Subcutaneous abdominal adipose tissue (tissue), 5 donors: ENCODE measurements around the gene VTI1A.

Experiments used
- H3K27ac ChIP-seq: one replicate; pipeline ENCODE4 v1.7.0; 2013; ENCODE audit warnings: low read depth, mild to moderate bottlenecking, inconsistent platforms, low read length, moderate library complexity
- H3K27me3 ChIP-seq, 5 donors: one replicate each; pipeline ENCODE4 v1.7.0; 2013; ENCODE audit warnings: low read length in 5 of 5, inconsistent platforms in 1 of 5; ENCODE audit not compliant: control insufficient read depth in 5 of 5, insufficient read depth in 4 of 5
- H3K36me3 ChIP-seq, 5 donors: one replicate each; pipeline ENCODE4 v1.7.0; 2013; ENCODE audit warnings: low read length in 5 of 5; ENCODE audit not compliant: control insufficient read depth in 5 of 5, insufficient read depth in 5 of 5
- H3K4me1 ChIP-seq, 5 donors: one replicate each; pipeline ENCODE4 v1.7.0; 2013; ENCODE audit warnings: low read length in 5 of 5, mild to moderate bottlenecking in 3 of 5, moderate library complexity in 1 of 5; ENCODE audit not compliant: control insufficient read depth in 5 of 5, insufficient read depth in 5 of 5
- H3K4me3 ChIP-seq, 5 donors: one replicate each; pipeline ENCODE4 v1.7.0; 2013; ENCODE audit warnings: low read length in 5 of 5, low read depth in 1 of 5
- H3K9ac ChIP-seq, 5 donors: one replicate each; pipeline ENCODE4 v1.7.0; 2013; ENCODE audit warnings: low read length in 5 of 5, mild to moderate bottlenecking in 4 of 5, moderate library complexity in 3 of 5
- H3K9me3 ChIP-seq, 5 donors: one replicate each; pipeline ENCODE4 v1.7.0; 2013; ENCODE audit warnings: low read length in 5 of 5; ENCODE audit not compliant: control insufficient read depth in 5 of 5
- donor health status: healthy.
- donor health status: healthy.
- donor health status: healthy.
- donor health status: healthy.
- donor health status: healthy.

VTI1A gene

DNA sequence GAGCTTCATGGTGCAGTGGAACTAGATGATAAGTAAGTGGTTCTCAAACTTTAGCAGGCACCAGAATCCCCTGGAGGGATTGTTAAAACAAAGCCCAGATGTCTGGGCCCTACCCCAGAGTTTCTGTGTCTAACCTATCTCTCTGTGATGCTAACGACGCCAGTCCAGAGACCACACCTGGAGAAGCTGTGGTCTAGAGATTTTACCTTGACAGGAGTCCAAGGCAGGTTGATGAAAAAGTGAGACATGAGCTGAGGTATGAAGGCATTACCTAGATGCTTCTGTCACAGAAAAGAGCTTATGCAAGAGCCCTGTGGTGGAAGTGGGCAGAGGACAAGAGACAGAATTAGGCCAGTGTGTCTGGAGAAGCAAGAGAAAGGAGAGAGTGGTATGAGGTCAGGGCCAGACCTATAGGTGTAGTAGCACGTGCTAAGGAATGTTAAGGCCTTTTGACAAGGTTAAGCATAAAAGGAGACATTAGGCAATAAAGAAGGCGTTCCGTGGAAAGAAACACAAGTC lies 318.8 kb downstream of the VTI1A start:
- Histone ChIP-seq H3K9me3 (no peaks in the 10 kb centered on the region), H3K27me3 (no peaks in the 10 kb centered on the region), H3K4me3 (no peak overlapping the region), H3K9ac (no peak overlapping the region), H3K36me3 (no peaks in the 10 kb centered on the region), H3K27ac (no peak overlapping the region), H3K4me1 (peaks cover 0 to 10% (median 2%) of the 10 kb centered on the region in 5 donors)

DNA sequence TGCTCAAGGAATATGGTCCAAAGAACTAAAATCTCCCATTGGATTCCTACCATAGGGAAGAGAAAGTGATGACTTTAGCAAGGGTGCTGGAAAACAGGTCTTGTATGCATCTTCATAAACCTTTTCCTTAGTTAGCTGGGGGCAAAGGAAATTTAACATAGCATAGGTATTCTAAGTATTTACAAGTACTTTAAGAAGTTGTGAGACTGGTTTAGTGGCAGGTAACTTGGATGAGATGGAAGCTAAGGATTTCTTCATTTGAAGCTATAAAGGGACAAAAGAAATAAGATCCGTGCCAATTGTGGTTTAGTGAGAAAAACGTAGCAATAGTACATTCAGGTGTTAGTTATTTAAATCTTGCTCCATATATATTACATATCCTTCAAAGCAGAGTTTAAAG lies 319.6 kb downstream of the VTI1A start:
- H3K4me3 ChIP-seq, result no peak overlapping the region
- no peaks in the 10 kb centered on the region for H3K27me3 ChIP-seq
- no peaks in the 10 kb centered on the region for H3K36me3 ChIP-seq
- no peak overlapping the region for H3K27ac ChIP-seq
- peaks cover 0 to 10% (median 2%) of the 10 kb centered on the region in 5 donors for H3K4me1 ChIP-seq
- no peak overlapping the region for H3K9ac ChIP-seq
- no peaks in the 10 kb centered on the region for H3K9me3 ChIP-seq

DNA sequence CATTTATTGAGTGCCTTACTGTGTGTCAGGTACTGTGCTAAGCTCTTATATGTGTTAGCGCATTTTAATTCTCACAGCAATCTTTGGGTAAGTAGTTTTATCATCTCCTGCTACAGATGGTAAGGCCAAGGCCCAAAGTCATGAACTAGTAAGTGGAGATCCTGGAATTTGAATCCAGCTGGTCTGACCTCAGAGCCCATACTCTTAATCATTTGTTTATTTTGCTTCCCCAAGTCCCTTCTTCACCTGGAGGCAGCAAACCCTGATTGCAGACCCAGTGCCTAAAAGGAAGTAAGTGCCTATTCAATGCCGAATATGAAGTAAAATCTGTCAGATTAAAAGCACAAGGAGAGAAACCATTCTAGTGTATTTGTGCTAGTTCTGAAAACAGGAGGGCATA lies 320.1 kb downstream of the VTI1A start:
- Histone ChIP-seq H3K27ac (no peak overlapping the region), H3K9me3 (no peaks in the 10 kb centered on the region), H3K4me3 (no peak overlapping the region), H3K9ac (no peak overlapping the region), H3K36me3 (no peaks in the 10 kb centered on the region), H3K4me1 (peaks cover 0 to 10% (median 2%) of the 10 kb centered on the region in 5 donors), H3K27me3 (no peaks in the 10 kb centered on the region)

DNA sequence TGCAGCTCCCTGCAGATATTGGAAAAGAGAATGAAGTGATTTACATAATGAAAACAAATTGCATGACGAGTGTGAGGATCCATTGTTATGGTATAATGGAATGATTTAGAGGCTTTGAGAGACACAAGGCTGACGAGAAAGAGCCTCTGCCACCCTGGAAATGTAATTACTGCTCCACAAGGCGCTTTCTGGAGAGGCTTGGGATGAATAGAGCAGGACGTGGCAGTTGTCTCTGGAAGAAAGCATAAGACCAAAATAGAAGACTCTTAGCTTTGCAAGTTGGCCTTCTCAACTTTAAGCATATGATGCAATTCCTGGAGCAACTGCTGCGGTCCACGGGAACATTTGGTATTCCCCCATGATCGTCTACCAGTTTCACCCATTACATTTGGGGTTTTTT lies 321.1 kb downstream of the VTI1A start:
- no peak overlapping the region for H3K9ac ChIP-seq
- H3K9me3 ChIP-seq, result no peaks in the 10 kb centered on the region
- H3K27me3 ChIP-seq, result no peaks in the 10 kb centered on the region
- H3K4me3 ChIP-seq, result no peak overlapping the region
- peaks cover 0 to 10% (median 2%) of the 10 kb centered on the region in 5 donors for H3K4me1 ChIP-seq
- H3K36me3 ChIP-seq, result no peaks in the 10 kb centered on the region
- no peak overlapping the region for H3K27ac ChIP-seq

DNA sequence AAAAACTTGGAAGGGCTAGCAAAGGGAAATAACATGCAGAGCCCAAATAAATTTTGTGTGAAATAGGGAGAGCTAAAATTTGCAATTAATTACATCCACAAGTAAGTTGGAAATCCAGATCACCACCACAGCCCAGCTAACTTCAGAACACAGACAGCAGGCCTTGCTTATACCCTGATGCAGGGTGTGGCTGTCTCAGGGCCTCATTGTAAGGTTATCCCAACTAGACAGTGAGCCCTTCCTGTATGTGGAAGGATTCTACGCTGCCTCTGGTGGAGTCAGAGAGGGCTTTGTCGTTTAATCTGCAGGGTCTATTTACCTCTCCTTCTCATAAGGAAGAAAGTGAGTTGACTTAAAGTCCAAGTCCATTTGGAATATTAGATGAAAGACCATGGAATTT lies 322.1 kb downstream of the VTI1A start:
- no peak overlapping the region for H3K9ac ChIP-seq
- no peak overlapping the region for H3K27ac ChIP-seq
- no peaks in the 10 kb centered on the region for H3K36me3 ChIP-seq
- no peak overlapping the region for H3K4me3 ChIP-seq
- H3K27me3 ChIP-seq, result no peaks in the 10 kb centered on the region
- H3K9me3 ChIP-seq, result no peaks in the 10 kb centered on the region
- peaks cover 0 to 10% (median 2%) of the 10 kb centered on the region in 5 donors for H3K4me1 ChIP-seq

DNA sequence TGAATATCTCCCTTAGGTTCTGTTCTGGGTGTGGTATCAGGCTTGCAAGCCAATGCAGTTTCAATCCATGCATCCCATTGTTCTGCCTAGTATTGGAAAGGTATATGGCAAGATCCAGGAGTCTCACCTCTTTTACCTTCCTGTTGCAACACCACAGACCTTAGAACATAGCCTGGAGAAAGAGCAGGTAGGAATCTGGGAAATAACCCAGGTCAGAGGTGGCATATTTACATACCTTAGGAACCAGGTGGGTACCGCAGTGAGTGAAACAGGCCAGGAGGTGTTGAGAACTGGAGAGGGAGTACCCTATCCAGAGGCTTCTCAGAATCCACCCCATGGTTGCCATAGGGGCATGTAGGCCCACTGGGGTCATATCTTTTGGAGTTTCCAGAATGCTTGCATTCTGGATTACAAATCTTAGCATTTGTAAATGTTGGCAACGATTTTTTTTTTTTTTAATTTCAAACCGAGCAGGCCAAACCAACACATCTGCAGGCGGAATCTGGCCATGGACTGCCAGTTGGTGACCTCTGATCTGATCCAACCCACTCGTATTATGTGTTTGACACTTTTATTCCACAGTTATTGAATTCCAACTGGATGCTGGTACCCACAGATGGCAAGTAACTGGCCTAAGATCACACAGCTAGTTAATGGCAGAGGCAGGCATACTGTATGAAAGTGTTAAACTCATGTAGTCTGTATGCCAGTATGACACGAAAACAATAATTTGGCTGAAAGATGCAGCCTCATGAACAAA lies 322.8 kb downstream of the VTI1A start:
- no peaks in the 10 kb centered on the region for H3K9me3 ChIP-seq
- no peak overlapping the region for H3K4me3 ChIP-seq
- no peak overlapping the region for H3K27ac ChIP-seq
- H3K36me3 ChIP-seq, result no peaks in the 10 kb centered on the region
- no peaks in the 10 kb centered on the region for H3K27me3 ChIP-seq
- peaks cover 0 to 10% (median 2%) of the 10 kb centered on the region in 5 donors for H3K4me1 ChIP-seq
- no peak overlapping the region for H3K9ac ChIP-seq

DNA sequence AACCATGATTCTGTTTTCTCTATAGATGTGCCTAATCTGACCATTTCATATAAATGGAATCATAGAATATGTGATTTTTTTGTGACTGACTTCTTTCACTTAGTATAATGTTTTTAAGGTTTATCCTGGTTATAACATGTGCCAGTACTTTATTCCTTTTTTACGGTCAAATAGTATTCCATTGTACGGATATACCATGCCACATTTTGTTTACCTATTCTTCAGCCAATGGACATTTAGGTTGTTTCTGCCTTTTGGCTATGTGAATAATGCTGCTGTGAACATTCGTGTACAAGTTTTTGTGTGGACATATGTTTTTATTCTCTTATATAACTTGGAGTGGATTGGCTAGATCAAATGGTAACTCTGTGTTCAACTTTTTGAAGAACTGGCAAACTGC lies 324.7 kb downstream of the VTI1A start:
- Histone ChIP-seq H3K36me3 (no peaks in the 10 kb centered on the region), H3K4me1 (peaks cover 0 to 18% (median 4%) of the 10 kb centered on the region in 5 donors), H3K27me3 (no peaks in the 10 kb centered on the region), H3K27ac (no peak overlapping the region), H3K4me3 (no peak overlapping the region), H3K9me3 (no peaks in the 10 kb centered on the region), H3K9ac (no peak overlapping the region)

DNA sequence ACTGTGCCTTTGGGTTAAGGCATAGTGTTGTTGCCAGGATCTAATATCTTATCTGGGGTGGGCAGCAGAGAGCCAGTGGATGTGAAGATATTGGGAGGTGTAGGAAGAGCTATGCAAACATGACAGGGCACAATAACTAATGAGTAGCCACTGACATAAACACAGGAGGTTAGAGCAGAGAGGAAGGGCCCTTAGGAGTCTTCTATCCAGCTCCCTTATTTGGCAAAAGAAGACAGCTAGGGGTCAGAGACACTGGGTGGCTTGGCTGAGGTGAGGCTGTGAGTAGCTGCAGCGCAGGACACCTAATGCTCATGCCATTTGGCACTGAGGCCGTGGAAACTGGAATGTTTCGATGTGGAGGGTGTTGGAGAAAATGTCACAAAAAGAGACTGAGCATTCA lies 326.8 kb downstream of the VTI1A start:
- H3K4me3 ChIP-seq, result no peak overlapping the region
- H3K27ac ChIP-seq, result no peak overlapping the region
- H3K36me3 ChIP-seq, result no peaks in the 10 kb centered on the region
- H3K27me3 ChIP-seq, result no peaks in the 10 kb centered on the region
- H3K4me1 ChIP-seq, result peaks cover 0 to 14% (median 4%) of the 10 kb centered on the region in 5 donors
- no peaks in the 10 kb centered on the region for H3K9me3 ChIP-seq
- no peak overlapping the region for H3K9ac ChIP-seq

DNA sequence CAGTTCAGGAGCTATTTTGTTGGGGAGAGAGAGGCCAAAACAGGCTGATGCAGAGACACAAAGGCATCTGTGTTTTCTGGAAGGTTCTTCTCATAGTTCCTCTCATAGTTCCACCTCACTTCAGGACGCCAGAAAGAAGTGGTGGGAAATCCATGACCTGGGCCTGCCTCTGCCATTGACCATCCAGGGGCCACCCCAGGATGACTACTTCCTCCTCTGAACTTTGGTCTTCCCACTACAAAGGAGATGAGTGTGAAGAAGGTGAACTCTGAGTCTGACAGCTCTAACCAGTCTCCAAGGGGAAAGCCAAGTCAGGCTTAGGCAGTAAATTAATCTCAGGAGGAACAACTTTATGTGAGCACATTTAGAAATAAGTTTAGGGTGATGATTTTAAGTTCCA lies 327.2 kb downstream of the VTI1A start:
- Histone ChIP-seq H3K9me3 (no peaks in the 10 kb centered on the region), H3K36me3 (no peaks in the 10 kb centered on the region), H3K27ac (no peak overlapping the region), H3K4me1 (peaks cover 0 to 18% (median 4%) of the 10 kb centered on the region in 5 donors), H3K27me3 (no peaks in the 10 kb centered on the region), H3K9ac (no peak overlapping the region), H3K4me3 (no peak overlapping the region)

DNA sequence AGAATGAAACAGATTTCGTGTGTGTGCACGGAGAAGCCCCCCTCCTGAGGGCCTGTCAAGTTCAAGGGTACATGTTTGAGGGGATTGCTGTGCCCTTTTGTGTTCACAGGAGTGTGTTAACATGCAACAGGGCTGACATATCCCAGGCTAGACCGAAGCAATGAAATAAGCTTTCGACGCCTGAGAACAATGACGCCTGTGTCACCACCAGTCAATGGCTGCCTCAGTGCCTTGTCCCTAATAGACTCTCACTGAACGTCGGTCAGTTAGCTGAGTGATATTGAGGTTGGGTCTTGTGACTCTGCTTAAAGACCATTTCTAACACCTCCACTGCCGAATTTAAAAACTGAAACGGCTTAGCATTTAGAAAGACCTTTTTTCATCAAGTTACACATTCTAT lies 327.8 kb downstream of the VTI1A start:
- Histone ChIP-seq H3K4me1 (peaks cover 0 to 22% (median 4%) of the 10 kb centered on the region in 5 donors), H3K36me3 (no peaks in the 10 kb centered on the region), H3K9ac (no peak overlapping the region), H3K9me3 (no peaks in the 10 kb centered on the region), H3K27me3 (no peaks in the 10 kb centered on the region), H3K27ac (no peak overlapping the region), H3K4me3 (no peak overlapping the region)
